ENCODE measurements around the gene TM9SF1. TPM values are rescaled to one million over a fixed set of nuclear protein-coding genes. Genes with fewer than 3 reads are reported as not detected.

The TM9SF1 gene
- total and polyA plus RNA-seq, 10 of the 15 experiments (the other 5 are each of a cell fraction or from before 2014, with no cell fraction given) = 7.2 to 39.2 (median 17.6) TPM

GRCh38 chr14:24146978-24147760, 48.1 kb downstream of the TM9SF1 start, which contains the start of gene RNF31 (continued):
- TF ChIP-seq ESRRA (IDR thresholded peaks at IDR 0.05; ENCODE audit: low read length) (no peak), ZBTB11 (CRISPR knock-in tag; IDR thresholded peaks at IDR 0.05) (no peak), ZZZ3 (IDR thresholded peaks at IDR 0.05; ENCODE audit: control insufficient read depth, insufficient read length, low read depth) (no peak), TARDBP (IDR thresholded peaks at IDR 0.05; ENCODE audit: borderline replicate concordance) (no peak), E2F4 (IDR thresholded peaks at IDR 0.05; ENCODE audit: low read depth, low read length) (0 out of 2 replicates have a peak, but pooled peaks have one; percentile 49), NFXL1 (IDR thresholded peaks at IDR 0.05; ENCODE audit: borderline replicate concordance) (0 out of 2 replicates have a peak, but pooled peaks have one; percentile 30), SMC3 (IDR thresholded peaks at IDR 0.05; ENCODE audit: borderline replicate concordance, low read length) (no peak), DPF2 (IDR thresholded peaks at IDR 0.05) (peak; percentile 44), NRF1 (conservative IDR thresholded peaks at IDR 0.05; ENCODE audit: low read depth, low read length) (no peak; the same call in 1 of the 2 replicates), IKZF1 (conservative IDR thresholded peaks at IDR 0.05) (no peak; the same call in none of the 2 replicates), SP1 (IDR thresholded peaks at IDR 0.05; ENCODE audit: low read depth, low read length) (peak; percentile 84), CREB1 (IDR thresholded peaks at IDR 0.05; ENCODE audit: low read depth) (no peak), ZNF207 (IDR thresholded peaks at IDR 0.05; ENCODE audit: borderline replicate concordance) (0 out of 2 replicates have a peak, but pooled peaks have one; percentile 37), CHD2 (IDR thresholded peaks at IDR 0.05; ENCODE audit: borderline replicate concordance, low read depth, low read length) (no peak), JUNB (IDR thresholded peaks at IDR 0.05) (no peak), ASH2L (IDR thresholded peaks at IDR 0.05; ENCODE audit: borderline replicate concordance, low read depth) (no peak), RELB (IDR thresholded peaks at IDR 0.05; ENCODE audit: low read depth) (peak; percentile 59; the same call in 1 of the 2 replicates), STAT3 (IDR thresholded peaks at IDR 0.05; ENCODE audit: low read depth, low read length) (no peak), E4F1 (IDR thresholded peaks at IDR 0.05; ENCODE audit: borderline replicate concordance, partially characterized antibody) (peak; percentile 20)

All from GM12878 (cell line).